GOT3 (cell line): ENCODE measurements around the gene TPST1.
"Not testable (repeated sequence)": the region's sequence is repeated elsewhere in the genome, so short reads cannot be mapped to it uniquely, and the experiment has no call there.

ENCODE experiments used
- DNase-seq: peaks from one replicate; lab custom pipeline; 2025; ENCODE audit warnings: mixed read lengths; lab: John Stamatoyannopoulos, UW

Gene TPST1

GRCh38 chr7:66331883-66332282 is 126.7 kb downstream of the TPST1 start:
- no peak for DNase-seq

GRCh38 chr7:66333443-66333842 is 128.3 kb downstream of the TPST1 start:
- no peak for DNase-seq

DNA sequence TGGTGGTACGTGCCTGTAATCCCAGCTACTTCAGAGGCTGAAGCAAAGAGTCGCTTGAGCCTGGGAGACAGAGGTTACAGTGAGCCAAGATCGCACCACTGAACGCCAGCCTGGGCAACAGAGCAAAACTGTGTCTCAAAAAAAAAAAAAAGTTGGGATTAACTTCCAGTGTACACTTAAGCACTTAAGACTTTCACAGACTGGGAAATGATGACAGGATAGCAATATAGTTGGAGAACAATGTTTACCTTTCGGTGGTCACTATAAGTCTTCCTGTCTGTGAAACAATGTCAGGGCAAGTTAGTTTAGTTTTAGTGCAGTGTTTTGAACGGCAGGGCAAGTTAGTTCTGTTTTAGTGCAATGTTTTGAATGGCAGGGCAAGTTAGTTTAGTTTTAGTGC is 130.2 kb downstream of the TPST1 start:
- DNase-seq, result no peak

DNA sequence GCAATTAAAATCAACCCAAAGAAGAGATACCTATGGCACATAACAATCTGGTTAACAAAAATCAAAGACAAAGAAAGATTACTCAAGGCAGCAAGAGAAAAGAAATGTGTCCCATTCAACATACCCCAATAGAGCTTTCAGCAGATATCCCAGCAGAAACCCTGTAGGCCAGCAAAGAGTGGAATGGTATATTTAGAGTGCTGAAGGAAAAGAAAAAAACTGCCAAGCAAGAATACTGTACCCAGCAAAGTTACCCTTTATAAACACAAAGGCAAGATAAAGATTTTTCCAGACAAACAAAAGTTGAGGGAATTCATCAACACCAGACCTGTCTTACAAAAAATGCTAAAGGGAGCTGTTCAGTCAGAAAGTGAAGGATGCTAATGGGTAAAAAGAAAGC is 131.6 kb downstream of the TPST1 start:
- no peak for DNase-seq

DNA sequence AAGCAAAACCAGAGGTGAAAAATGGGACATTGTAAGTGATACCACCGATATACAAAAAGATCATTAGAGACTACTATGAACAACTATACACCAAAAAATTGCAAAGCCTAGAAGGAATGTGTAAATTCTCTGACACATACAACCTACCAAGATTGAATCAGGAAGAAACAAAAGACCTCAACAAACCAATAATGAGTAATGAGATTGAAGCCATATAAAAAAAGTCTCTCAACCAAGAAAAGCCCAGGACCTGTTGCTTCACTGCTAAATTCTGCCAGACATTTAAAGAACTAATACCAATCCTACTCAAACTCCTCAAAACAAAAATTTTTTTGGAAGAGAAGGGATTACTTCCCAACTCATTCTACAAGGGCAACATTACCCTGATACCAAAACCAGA is 134.0 kb downstream of the TPST1 start:
- no peak for DNase-seq

DNA sequence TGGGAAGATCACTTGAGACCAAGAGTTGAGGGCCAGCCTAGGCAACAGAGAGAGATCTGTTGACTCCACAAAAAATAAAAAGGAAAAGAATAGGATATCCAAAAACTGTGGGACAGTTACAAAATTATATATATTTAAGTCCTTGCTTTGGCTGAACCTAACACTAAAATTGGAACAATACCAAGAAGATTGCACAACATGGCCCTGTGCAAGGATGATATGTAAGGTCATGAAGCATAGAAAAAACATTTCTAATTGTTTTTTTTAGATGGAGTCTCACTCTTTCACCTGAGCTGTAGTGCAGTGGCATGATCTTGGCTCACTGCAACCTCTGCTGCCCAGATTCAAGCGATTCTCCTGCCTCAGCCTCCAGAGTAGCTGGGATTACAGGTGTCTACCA is 139.0 kb downstream of the TPST1 start:
- DNase-seq, result no peak

- no peak for DNase-seq
These were observed 143.4 kb downstream of the TPST1 start for GRCh38 chr7:66348531-66348930.

DNA sequence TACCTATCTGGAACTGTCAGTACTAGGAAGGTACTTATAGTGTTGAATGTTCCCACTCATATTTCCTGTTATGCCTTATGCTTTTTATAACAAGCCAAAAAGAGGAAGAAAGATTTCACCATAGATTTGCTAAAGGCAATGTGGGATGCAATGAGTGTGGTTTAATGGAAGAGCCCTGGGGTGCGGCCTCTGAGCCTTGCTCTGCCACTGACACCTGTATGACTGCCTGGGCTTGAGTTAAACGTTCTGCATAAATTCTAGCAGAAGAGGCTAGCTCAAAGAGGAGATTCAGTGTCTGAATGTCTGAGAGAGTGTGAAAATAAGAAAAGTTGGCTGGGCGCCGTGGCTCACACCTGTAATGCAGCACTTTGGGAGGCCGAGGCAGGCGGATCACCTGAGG is 143.8 kb downstream of the TPST1 start:
- no peak for DNase-seq

DNA sequence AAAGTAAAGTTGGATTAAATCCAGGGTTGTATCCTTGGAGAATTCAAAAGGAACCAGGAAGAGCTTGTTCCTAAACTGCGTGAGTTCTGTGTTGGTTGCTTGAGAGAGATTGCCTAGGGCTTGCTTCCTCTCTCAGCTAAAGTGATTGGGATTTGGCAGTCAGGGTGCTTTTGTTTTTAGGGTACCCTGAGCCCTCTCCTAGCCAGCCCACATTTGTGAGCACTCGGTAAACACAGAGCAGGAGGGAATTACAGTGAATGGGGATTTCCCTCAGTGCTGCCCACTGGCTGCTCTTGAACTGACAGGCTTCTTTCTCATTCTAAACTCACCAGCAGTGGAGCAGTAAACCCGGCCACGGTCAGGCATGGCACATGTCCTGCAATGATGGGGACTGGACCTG is 146.9 kb downstream of the TPST1 start:
- DNase-seq, result no peak

DNA sequence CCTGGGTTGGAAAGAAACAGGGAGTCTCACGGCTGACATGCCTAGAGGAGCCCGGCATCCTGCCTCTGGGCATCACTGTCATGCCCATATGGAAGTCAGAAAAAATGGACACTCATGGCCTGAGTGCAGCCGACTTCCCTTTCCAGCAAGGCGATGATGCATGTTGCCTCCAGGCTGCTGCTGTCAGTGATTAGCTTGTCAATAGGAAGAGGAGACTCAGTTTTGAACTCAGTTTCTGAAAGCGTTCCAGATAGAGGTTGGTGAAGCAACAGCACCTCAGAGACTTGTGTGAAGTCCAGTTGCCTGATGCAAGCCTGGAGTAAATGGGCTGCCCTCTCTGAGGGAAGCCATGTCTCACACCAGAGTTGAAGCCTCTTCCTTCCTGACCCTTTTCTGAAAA is 148.4 kb downstream of the TPST1 start:
- no peak for DNase-seq

GRCh38 chr7:66355756-66356155 is 150.6 kb downstream of the TPST1 start:
- no peak for DNase-seq

DNA sequence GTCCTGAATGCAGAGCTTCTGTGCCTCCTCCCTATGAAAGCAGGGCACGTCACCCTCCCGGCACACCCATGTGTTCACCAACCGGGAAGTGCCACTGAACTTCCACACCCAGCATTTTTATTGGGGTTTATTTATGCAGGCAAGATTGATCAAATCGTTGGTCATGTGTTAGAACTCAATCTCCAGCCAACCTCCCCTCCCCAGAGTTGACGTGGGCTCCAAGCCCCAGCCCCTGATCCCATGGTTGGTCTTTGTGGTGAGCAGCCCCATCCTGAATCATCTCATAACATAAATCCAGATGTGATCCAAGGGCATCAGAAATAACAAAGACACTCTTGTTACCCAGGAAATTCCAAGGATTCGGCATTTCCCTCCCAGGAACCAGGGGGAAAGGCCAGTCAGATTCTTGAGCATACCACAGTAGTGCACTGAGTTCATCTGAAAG is 151.2 kb downstream of the TPST1 start:
- no peak for DNase-seq

DNA sequence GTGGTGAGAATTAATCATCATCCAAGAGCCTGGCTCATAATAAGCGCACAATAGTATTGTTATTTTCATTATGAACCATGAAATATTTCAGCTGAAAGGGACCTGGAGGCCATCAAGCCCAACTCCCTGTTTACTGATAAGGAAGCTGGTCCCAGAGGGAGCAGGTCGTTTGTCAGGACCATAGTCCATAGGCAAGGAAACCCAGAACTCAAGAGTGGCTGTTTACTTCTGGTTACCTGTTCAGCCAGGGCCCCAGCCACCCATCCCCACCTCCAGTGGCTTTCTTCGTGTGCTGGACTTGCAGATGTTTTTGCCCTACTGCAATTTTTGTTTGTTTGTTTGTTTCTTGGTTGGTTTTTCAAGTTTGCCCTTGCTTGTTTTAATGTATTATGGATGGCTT is 152.0 kb downstream of the TPST1 start:
- DNase-seq, result no peak

DNA sequence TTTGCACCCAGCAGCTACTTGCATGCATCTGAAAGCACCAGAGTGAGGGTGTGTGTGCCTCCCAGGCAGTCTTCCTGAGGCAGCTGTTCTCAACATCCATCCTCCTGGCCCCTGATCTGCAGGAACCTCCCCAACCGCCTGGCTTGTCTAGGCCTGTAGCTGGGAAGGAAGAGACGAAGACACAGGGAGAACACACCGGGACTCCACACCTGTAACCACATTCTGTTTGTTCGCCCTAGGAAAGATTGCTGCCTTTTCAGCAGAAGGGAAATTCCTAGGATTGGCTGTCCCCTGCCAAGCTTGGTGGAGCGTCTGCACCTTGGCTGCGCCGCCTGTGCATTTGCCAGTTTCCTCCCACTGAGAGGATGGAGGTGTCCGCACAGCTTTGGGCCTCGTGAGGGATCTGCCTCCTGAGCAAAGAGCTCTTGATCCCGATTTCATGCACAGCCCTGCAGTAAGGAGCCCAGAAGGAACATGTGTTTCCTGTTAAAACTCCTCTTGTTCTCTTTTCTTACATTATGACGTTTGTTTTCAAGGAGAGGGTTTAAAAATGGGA is 154.6 kb downstream of the TPST1 start:
- no peak for DNase-seq

DNA sequence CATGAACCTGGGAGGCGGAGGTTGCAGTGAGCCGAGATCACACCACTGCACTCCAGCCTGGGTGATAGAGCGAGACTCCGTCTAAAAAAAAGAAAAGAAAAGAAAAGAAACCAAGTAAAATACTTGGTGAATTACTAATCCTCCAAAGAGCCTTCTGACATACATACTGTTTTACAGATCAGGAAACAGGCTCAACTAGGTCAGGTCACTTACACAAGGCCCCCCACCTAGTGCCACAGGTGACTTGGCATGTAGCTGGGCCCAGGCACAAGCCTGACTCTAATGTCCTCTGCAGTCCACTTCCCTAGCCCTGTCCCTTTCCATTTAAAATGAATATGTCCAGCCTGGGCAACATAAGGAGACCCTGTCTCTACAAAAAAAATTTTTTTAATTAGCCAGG is 157.0 kb downstream of the TPST1 start:
- DNase-seq, result no peak

GRCh38 chr7:66363635-66364034 is 158.5 kb downstream of the TPST1 start:
- DNase-seq, result no peak

DNA sequence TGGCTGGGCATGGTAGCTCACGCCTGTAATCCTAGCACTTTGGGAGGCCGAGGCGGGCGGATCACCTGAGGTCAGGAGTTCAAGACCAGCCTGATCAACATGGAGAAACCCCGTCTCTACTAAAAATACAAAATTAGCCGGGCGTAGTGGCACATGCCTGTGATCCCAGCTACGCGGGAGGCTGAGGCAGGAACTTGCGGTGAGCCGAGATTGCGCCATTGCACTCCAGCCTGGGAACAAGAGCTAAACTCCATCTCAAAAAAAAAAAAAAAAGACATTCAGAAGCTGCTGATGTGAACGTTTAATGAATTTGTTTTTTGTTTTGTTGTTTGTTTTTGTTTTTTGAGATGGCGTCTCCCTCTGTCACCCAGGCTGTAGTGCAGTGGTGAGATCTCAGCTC is 159.9 kb downstream of the TPST1 start:
- not testable (repeated sequence) for DNase-seq

GRCh38 chr7:66371096-66371824 is 166.1 kb downstream of the TPST1 start:
- no peak for DNase-seq

DNA sequence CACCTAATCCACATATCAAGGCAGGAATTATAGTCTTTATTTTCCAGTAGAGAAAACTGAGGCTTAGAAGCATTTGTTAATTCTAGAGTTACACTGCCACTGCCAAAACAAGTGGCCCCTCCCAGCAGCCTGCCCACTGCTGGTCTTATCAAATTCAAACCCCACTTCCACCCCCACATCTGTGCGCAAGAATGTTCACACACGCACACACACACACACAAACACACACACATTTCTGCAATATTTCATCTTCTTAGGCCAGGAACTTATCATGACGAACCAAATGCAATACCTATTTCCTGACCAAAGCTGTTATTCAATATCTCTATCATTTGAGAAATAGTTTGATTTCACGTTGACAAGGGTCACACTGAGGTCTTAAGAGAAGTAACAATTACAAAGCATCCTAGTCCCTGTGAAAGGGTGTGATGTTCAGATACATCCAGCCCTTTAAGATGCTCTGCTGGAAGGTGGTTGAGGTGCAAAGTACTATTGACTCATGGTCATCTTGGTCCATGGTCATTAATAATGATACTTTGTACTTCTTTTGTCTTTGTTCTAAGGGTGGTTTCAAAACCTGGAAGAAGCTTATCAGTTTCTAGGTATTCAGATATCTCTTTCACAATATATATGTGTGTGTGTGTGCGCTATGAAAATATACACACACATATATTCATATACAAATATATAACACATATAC is 169.2 kb downstream of the TPST1 start:
- not testable (repeated sequence) for DNase-seq

- DNase-seq, result no peak
These were observed 171.3 kb downstream of the TPST1 start for GRCh38 chr7:66376264-66376945.

DNA sequence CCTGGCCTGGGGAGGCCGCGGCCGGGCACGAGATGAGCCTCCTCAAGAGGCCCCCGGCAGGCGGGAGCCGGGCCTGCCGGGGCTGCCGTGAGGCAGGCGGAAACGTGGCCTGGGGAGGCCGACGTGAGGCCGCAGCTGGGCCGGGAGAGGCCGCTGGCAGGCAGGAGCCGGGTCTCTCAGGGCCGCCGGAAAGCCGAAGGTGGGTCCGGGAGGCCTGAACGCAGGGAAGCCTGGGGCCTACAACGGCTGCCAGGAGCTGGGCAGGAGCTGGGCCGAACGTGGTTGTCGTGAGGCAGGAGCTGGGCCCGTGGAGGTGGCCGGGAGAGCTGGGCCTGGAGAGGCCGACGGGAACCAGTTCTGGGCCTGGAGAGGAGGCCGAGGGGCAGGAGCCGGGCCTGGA is 171.9 kb downstream of the TPST1 start:
- no peak for DNase-seq

- no peak for DNase-seq
These were observed 172.6 kb downstream of the TPST1 start for GRCh38 chr7:66377714-66378113.
